HEK293 (cell line): Measurements from ENCODE around the gene RNF224.
A peak's percentile ranks its signal among the peaks of the same experiment; 100 is the strongest.

Experiments
- CTCF ChIA-PET: fragments of 350-600 bp; formaldehyde crosslinking; extraction: SDS; loops from one replicate; lab custom pipeline; 2021; ENCODE audit warnings: antibody characterized with exemption; lab: Yijun Ruan, JAX
- POLR2A ChIA-PET: fragments of 300-600 bp; formaldehyde crosslinking; extraction: SDS; loops from one replicate; lab custom pipeline; 2020; ENCODE audit warnings: antibody characterized with exemption, inconsistent platforms; lab: Yijun Ruan, JAX
- H3K27ac ChIP-seq: fragments of 200-500 bp; sonication (Bioruptor generic); 2 replicates; pipeline ENCODE4 v1.5.1; 2014; ENCODE audit warnings: low read depth, low read length, control low read depth, inconsistent platforms; ENCODE audit errors: extremely low read depth
- H3K36me3 ChIP-seq, 2 experiments: fragments of 200-500 bp in 1 of 2; sonication (Bioruptor generic) in 1 of 2; 1 replicate in 1 of 2; 2 replicates in 1 of 2; pipeline ENCODE4 v1.5.1; 2014 to 2017; ENCODE audit warnings: inconsistent platforms in 2 of 2, low read length in 2 of 2; ENCODE audit not compliant: control insufficient read depth in 2 of 2, insufficient read depth in 1 of 2
- H3K4me1 ChIP-seq: fragments of 200-500 bp; sonication (Bioruptor generic); 2 replicates; pipeline ENCODE4 v1.5.1; 2014; ENCODE audit warnings: mild to moderate bottlenecking, low read length, inconsistent platforms; ENCODE audit not compliant: control insufficient read depth, insufficient read depth
- H3K4me3 ChIP-seq: 2 replicates; pipeline ENCODE4 v1.5.1; 2011; ENCODE audit warnings: low read depth, mild to moderate bottlenecking, control low read depth, low read length, moderate library complexity
- H3K9me3 ChIP-seq: fragments of 200-500 bp; sonication (Bioruptor generic); 2 replicates; pipeline ENCODE4 v1.5.1; 2014; ENCODE audit warnings: low read depth, low read length, inconsistent platforms; ENCODE audit not compliant: control insufficient read depth, insufficient read depth
- BCL11B ChIP-seq: fragments of 450-650 bp; formaldehyde crosslinking; IDR thresholded peaks from 2 replicates; pipeline ENCODE4 v1.5.1; 2016; ENCODE audit warnings: low read depth, missing biosample characterization, missing genetic modification characterization
- GFI1B ChIP-seq: fragments of 450-650 bp; formaldehyde crosslinking; IDR thresholded peaks from 2 replicates; pipeline ENCODE4 v1.5.1; 2016; ENCODE audit warnings: missing biosample characterization, missing genetic modification characterization
- GLIS1 ChIP-seq: fragments of 450-650 bp; formaldehyde crosslinking; IDR thresholded peaks from 2 replicates; pipeline ENCODE4 v1.5.1; 2016; ENCODE audit warnings: missing biosample characterization, missing genetic modification characterization
- GLIS2 ChIP-seq: fragments of 450-650 bp; formaldehyde crosslinking; IDR thresholded peaks from 2 replicates; pipeline ENCODE4 v1.5.1; 2016; ENCODE audit warnings: missing biosample characterization, missing genetic modification characterization
- KLF8 ChIP-seq: fragments of 450-650 bp; formaldehyde crosslinking; IDR thresholded peaks from 2 replicates; pipeline ENCODE4 v1.5.1; 2016; ENCODE audit warnings: missing biosample characterization, missing genetic modification characterization
- MZF1 ChIP-seq: fragments of 450-650 bp; formaldehyde crosslinking; IDR thresholded peaks from 2 replicates; pipeline ENCODE4 v1.5.1; 2017; ENCODE audit warnings: missing biosample characterization, missing genetic modification characterization, borderline replicate concordance
- OSR2 ChIP-seq: fragments of 450-650 bp; formaldehyde crosslinking; IDR thresholded peaks from 2 replicates; pipeline ENCODE4 v1.5.1; 2016; ENCODE audit warnings: missing biosample characterization, missing genetic modification characterization
- SCRT2 ChIP-seq: fragments of 450-650 bp; formaldehyde crosslinking; IDR thresholded peaks from 2 replicates; pipeline ENCODE4 v1.5.1; 2016; ENCODE audit warnings: missing biosample characterization, missing genetic modification characterization
- ZFP3 ChIP-seq: fragments of 450-650 bp; formaldehyde crosslinking; IDR thresholded peaks from 2 replicates; pipeline ENCODE4 v1.5.1; 2016; ENCODE audit warnings: low read depth, missing biosample characterization, missing genetic modification characterization
- ZFP37 ChIP-seq: fragments of 450-650 bp; formaldehyde crosslinking; IDR thresholded peaks from 2 replicates; pipeline ENCODE4 v1.5.1; 2016; ENCODE audit warnings: missing biosample characterization, missing genetic modification characterization
- ZNF37A ChIP-seq: fragments of 450-650 bp; IDR thresholded peaks from 2 replicates; pipeline ENCODE4 v1.5.1; 2018; ENCODE audit warnings: missing biosample characterization, missing genetic modification characterization
- ZNF48 ChIP-seq: fragments of 450-650 bp; formaldehyde crosslinking; IDR thresholded peaks from 2 replicates; pipeline ENCODE4 v1.5.1; 2016; ENCODE audit warnings: missing biosample characterization, missing genetic modification characterization
- ZNF549 ChIP-seq: fragments of 450-650 bp; IDR thresholded peaks from 2 replicates; pipeline ENCODE4 v1.5.1; 2018; ENCODE audit warnings: missing biosample characterization, missing genetic modification characterization, mild to moderate bottlenecking, inconsistent platforms, moderate library complexity
- ZNF558 ChIP-seq: fragments of 450-650 bp; formaldehyde crosslinking; IDR thresholded peaks from 2 replicates; pipeline ENCODE4 v1.5.1; 2016; ENCODE audit warnings: missing biosample characterization, missing genetic modification characterization
- ZNF600 ChIP-seq: fragments of 450-650 bp; formaldehyde crosslinking; IDR thresholded peaks from 2 replicates; pipeline ENCODE4 v1.5.1; 2016; ENCODE audit warnings: missing biosample characterization, missing genetic modification characterization
- ZNF658 ChIP-seq: fragments of 450-650 bp; formaldehyde crosslinking; IDR thresholded peaks from 2 replicates; pipeline ENCODE4; 2016; ENCODE audit warnings: missing biosample characterization, missing genetic modification characterization
- ZNF670 ChIP-seq: fragments of 450-650 bp; formaldehyde crosslinking; IDR thresholded peaks from 2 replicates; pipeline ENCODE4 v1.5.1; 2016; ENCODE audit warnings: missing biosample characterization, missing genetic modification characterization, low read depth
- ZNF747 ChIP-seq: fragments of 450-650 bp; formaldehyde crosslinking; IDR thresholded peaks from 2 replicates; pipeline ENCODE4 v1.5.1; 2016; ENCODE audit warnings: missing biosample characterization, missing genetic modification characterization
- TF ChIP-seq, protein P1 (sequence below): fragments of 450-650 bp; formaldehyde crosslinking; IDR thresholded peaks from 2 replicates; pipeline ENCODE4 v1.5.1; 2016; ENCODE audit warnings: missing biosample characterization, missing genetic modification characterization
- TF ChIP-seq, protein P2 (sequence below): fragments of 450-650 bp; formaldehyde crosslinking; IDR thresholded peaks from 2 replicates; pipeline ENCODE4 v1.5.1; 2016; ENCODE audit warnings: missing biosample characterization, missing genetic modification characterization
- TF ChIP-seq, protein P3 (sequence below): fragments of 450-650 bp; formaldehyde crosslinking; IDR thresholded peaks from 2 replicates; pipeline ENCODE4 v1.5.1; 2016; ENCODE audit warnings: missing biosample characterization, missing genetic modification characterization
- TF ChIP-seq, protein P4 (sequence below): fragments of 450-650 bp; formaldehyde crosslinking; IDR thresholded peaks from 2 replicates; pipeline ENCODE4 v1.5.1; 2017; ENCODE audit warnings: missing biosample characterization, mild to moderate bottlenecking, missing genetic modification characterization, moderate library complexity
- TF ChIP-seq, protein P5 (sequence below): fragments of 450-650 bp; formaldehyde crosslinking; IDR thresholded peaks from 2 replicates; pipeline ENCODE4 v1.5.1; 2017; ENCODE audit warnings: missing biosample characterization, missing genetic modification characterization

The RNF224 gene

DNA sequence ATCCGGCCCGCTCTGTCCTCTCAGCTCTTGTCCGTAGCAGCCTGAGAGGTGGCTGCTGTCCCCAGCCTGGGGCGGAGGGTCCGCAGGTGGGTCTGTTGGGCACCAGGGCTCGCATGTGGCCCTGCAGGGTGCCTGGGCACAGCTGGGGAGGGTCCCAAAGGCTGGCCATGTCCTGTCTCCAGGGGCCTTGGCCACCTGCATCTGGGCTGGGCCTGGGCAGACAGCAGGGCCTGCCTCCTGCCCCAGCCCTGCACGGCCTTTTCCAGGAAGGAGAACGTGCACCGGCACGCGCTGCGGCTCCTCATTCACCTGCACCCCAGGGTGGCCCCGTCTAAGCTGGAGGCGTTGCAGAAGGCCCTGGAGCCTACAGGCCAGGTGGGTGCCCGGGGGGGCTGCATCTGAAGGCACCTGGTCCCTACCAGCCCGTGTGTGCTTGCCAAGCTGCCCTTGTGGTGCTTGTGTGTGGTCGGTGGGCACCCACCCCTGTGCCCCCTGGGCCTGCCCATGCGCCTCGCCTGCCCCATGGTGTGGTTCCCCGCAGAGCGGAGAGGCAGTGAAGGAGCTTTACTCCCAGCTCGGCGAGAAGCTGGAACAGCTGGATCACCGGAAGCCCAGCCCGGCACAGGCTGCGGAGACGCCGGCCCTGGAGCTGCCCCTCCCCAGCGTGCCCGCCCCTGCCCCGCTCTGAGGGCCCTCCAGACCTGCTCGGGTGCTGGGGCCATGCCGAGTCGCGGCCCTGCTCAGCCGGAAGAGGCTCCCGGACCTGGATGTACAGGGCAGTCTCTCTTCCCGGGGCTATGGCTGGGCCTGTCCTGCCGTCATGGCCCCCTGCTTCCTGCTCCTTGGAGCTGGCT is 45.2 kb downstream of the RNF224 start (continued):
- TF ChIP-seq, protein P1, sequence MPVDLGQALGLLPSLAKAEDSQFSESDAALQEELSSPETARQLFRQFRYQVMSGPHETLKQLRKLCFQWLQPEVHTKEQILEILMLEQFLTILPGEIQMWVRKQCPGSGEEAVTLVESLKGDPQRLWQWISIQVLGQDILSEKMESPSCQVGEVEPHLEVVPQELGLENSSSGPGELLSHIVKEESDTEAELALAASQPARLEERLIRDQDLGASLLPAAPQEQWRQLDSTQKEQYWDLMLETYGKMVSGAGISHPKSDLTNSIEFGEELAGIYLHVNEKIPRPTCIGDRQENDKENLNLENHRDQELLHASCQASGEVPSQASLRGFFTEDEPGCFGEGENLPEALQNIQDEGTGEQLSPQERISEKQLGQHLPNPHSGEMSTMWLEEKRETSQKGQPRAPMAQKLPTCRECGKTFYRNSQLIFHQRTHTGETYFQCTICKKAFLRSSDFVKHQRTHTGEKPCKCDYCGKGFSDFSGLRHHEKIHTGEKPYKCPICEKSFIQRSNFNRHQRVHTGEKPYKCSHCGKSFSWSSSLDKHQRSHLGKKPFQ (tag by site-specific recombination): no peak
- TF ChIP-seq, protein P2, sequence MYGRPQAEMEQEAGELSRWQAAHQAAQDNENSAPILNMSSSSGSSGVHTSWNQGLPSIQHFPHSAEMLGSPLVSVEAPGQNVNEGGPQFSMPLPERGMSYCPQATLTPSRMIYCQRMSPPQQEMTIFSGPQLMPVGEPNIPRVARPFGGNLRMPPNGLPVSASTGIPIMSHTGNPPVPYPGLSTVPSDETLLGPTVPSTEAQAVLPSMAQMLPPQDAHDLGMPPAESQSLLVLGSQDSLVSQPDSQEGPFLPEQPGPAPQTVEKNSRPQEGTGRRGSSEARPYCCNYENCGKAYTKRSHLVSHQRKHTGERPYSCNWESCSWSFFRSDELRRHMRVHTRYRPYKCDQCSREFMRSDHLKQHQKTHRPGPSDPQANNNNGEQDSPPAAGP (tag by site-specific recombination): no peak
- TF ChIP-seq ZNF48 (tag by site-specific recombination): no peak
- TF ChIP-seq, protein P3, sequence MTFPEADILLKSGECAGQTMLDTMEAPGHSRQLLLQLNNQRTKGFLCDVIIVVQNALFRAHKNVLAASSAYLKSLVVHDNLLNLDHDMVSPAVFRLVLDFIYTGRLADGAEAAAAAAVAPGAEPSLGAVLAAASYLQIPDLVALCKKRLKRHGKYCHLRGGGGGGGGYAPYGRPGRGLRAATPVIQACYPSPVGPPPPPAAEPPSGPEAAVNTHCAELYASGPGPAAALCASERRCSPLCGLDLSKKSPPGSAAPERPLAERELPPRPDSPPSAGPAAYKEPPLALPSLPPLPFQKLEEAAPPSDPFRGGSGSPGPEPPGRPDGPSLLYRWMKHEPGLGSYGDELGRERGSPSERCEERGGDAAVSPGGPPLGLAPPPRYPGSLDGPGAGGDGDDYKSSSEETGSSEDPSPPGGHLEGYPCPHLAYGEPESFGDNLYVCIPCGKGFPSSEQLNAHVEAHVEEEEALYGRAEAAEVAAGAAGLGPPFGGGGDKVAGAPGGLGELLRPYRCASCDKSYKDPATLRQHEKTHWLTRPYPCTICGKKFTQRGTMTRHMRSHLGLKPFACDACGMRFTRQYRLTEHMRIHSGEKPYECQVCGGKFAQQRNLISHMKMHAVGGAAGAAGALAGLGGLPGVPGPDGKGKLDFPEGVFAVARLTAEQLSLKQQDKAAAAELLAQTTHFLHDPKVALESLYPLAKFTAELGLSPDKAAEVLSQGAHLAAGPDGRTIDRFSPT: 0 out of 2 replicates have a peak, but pooled peaks have one; percentile 32
- no peak for TF ChIP-seq ZNF658 (tag by site-specific recombination)
- TF ChIP-seq GFI1B (tag by site-specific recombination): no peak
- TF ChIP-seq GLIS2 (tag by site-specific recombination): peak; percentile 56
- TF ChIP-seq ZNF600 (tag by site-specific recombination): peak; percentile 69; the same call in 1 of the 2 replicates
- no peak for TF ChIP-seq KLF8

DNA sequence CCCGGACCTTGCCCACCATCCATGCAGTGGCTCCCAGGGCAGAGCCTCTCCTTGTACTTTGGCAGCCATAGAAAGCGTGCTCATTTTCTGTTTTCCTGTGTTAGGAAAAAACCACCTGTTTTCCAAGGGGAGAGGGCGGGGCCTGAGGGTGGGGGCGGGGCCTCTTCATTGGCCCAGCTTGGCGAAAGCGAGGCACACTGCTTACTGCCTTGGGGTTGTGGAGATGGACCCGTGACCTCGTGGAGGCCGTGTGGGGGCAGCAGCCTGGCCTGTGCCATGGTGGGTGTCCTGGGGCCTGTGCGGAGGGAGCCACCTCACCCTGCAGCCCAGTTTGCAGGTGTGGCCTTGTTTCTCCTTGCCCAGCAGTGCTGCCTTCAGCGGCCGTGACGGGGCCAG is 45.8 kb downstream of the RNF224 start:
- CTCF ChIA-PET: interaction anchor here (0.6 to 1.7 kb wide), 6 partner anchors 11 to 227 kb away, joined by 3 to 5 read pairs (median 4); no protein-coding TSS in a partner anchor
- H3K4me3 ChIP-seq: no peak overlapping the region
- peaks cover 0 to 40% of the 10 kb centered on the region in 2 experiments; a peak in 2 of 3 replicates for H3K36me3 ChIP-seq
- no peak overlapping the region for H3K27ac ChIP-seq
- TF ChIP-seq ZNF549 (tag by site-specific recombination) (no peak), ZNF37A (tag by site-specific recombination) (no peak), SCRT2 (0 out of 2 replicates have a peak, but pooled peaks have one; percentile 67)
- H3K9me3 ChIP-seq: no peaks in the 10 kb centered on the region
- H3K4me1 ChIP-seq: 0 out of 2 replicates have a peak, but pooled peaks cover 4% of the 10 kb centered on the region
- POLR2A ChIA-PET: interaction anchor here (1.3 to 2.4 kb wide), 2 partner anchors 19 to 32 kb away, joined by 3 to 9 read pairs; partner anchors contain the start of gene TUBB4B

DNA sequence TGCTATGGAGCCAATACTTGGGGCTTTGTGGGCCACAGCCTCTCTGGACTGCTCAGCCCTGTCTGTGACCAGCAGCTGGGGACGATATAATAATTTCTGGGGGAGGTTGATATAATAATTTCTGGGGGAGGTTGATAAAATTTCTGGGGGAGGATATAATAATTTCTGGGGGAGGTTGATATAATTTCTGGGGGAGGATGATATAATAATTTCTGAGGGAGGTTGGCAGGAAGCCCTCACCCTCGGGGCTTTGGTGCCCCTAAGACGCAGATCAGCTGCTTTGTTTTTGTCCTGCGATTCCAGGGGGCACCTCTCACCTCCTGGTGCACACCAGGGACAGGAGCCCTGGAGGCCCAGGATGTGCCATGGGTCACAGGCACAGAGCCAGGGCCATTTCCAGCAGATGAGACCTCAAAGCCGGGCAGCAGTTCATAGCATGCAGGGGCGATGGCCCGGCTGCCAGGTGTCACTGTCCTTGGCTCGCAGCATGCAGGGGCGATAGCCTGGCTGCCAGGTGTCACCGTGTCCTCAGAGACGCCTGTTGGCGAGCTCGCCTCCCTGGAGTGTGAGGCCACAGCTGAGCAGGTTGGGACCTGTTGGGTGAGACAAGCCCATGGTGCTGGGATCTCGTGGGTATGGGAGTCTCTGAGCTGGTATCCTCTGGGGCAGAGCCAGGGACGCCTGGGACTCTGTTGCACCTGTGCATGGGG is 46.5 kb downstream of the RNF224 start:
- ChIA-PET CTCF (interaction anchor here (0.6 to 1.7 kb wide), 6 partner anchors 11 to 226 kb away, joined by 3 to 5 read pairs (median 4); no protein-coding TSS in a partner anchor), POLR2A (interaction anchor here (0.5 to 1.9 kb wide), 4 partner anchors 33 to 278 kb away, joined by 3 to 7 read pairs (median 3); partner anchors contain the start of genes MRPL41, SAPCD2 and TUBB4B)
- H3K4me3 ChIP-seq: no peak overlapping the region
- no peak overlapping the region for H3K27ac ChIP-seq
- peaks cover 0 to 37% of the 10 kb centered on the region in 2 experiments; a peak in 2 of 3 replicates for H3K36me3 ChIP-seq
- H3K4me1 ChIP-seq: 0 out of 2 replicates have a peak, but pooled peaks cover 4% of the 10 kb centered on the region
- H3K9me3 ChIP-seq: no peaks in the 10 kb centered on the region
- TF ChIP-seq GLIS1: 0 out of 2 replicates have a peak, but pooled peaks have one; percentile 13
- no peak for TF ChIP-seq BCL11B (tag by site-specific recombination)
- TF ChIP-seq, protein P4, sequence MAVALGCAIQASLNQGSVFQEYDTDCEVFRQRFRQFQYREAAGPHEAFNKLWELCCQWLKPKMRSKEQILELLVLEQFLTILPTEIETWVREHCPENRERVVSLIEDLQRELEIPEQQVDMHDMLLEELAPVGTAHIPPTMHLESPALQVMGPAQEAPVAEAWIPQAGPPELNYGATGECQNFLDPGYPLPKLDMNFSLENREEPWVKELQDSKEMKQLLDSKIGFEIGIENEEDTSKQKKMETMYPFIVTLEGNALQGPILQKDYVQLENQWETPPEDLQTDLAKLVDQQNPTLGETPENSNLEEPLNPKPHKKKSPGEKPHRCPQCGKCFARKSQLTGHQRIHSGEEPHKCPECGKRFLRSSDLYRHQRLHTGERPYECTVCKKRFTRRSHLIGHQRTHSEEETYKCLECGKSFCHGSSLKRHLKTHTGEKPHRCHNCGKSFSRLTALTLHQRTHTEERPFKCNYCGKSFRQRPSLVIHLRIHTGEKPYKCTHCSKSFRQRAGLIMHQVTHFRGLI: no peak
- TF ChIP-seq KLF8: no peak
- TF ChIP-seq OSR2 (tag by site-specific recombination): no peak
- TF ChIP-seq ZFP3: no peak
- no peak for TF ChIP-seq MZF1 (tag by site-specific recombination)
- TF ChIP-seq ZNF747 (tag by site-specific recombination): no peak
- no peak for TF ChIP-seq ZFP37 (tag by site-specific recombination)
- TF ChIP-seq, protein P5, sequence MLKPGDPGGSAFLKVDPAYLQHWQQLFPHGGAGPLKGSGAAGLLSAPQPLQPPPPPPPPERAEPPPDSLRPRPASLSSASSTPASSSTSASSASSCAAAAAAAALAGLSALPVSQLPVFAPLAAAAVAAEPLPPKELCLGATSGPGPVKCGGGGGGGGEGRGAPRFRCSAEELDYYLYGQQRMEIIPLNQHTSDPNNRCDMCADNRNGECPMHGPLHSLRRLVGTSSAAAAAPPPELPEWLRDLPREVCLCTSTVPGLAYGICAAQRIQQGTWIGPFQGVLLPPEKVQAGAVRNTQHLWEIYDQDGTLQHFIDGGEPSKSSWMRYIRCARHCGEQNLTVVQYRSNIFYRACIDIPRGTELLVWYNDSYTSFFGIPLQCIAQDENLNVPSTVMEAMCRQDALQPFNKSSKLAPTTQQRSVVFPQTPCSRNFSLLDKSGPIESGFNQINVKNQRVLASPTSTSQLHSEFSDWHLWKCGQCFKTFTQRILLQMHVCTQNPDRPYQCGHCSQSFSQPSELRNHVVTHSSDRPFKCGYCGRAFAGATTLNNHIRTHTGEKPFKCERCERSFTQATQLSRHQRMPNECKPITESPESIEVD (tag by site-specific recombination): no peak
- TF ChIP-seq ZNF670: no peak
- no peak for TF ChIP-seq ZNF558
